ENCODE results near the gene GATAD2B.

GATAD2B gene

DNA sequence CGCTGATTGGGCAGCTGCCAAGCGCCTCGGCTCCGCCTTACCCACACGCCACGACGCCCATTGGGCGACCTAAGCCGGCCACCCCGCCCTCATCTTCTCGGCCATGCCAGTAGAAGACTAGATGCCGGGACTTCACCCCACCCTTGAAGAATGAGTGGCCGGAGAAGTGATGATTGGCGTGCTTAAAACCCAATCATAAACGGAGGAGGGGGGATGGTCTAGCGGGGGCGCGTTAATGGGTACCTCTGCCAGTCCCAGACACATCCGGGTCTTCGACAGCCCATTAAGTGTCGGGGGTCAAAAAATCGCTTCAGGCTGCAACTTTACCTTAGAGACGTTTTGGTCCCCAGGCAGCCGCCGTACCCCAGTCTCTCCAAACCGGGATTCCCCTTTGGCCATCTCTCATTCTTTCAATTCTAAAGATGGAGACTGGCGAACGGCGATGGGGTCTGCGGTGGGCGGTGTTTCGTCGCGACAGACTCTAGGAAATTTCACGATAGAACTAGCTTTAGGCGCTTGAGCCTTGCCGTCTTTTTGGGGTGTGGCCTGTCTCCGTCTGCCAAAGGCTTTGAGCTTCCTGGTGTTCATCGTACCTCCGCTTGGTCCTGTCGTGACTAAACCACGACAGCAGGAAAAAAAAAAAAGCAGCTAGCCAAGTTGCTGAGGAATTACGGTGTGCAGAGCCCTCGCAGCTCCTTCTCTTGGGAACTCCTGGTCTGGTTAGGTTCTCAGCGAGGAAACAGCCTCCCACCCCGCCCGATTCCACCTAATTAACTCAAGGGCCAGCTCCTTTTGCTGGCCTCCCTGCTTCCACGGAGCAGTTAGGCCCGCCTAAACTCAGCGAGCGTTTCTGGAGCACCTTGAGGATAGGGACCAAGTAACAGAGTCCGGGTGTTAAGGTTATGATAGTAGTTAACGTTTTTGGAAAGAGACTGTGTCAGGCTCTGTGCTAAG lies at the start of gene GATAD2B:
Gene GATAD2B, minus strand, starts transcription at position 1 of the 954 bp plus-strand sequence. CDS start 94,625 bp downstream, outside the sequence.
- DNase-seq (ENCODE audit: low spot score): peak; percentile 100

DNA sequence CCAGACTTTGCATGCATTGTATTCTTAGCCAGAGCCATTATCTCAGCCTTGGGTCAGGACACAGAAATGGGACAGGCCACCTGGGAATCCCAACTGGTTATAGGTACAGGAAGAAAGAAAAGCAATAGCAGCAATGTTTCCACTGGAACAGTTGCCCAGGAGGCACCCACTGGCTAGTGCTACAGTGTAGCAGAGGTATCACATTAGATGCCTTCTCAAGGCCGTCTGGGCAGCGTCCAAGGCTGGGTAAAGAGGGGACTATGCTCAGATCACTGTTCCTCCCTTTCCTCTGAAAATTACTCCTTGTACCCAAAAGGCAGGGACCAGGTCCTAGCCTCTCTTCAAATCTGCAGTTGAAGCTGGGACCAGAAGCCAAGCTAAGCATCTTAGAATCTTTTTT lies 47.6 kb upstream of the GATAD2B start:
- no peak for DNase-seq (ENCODE audit: low spot score)

DNA sequence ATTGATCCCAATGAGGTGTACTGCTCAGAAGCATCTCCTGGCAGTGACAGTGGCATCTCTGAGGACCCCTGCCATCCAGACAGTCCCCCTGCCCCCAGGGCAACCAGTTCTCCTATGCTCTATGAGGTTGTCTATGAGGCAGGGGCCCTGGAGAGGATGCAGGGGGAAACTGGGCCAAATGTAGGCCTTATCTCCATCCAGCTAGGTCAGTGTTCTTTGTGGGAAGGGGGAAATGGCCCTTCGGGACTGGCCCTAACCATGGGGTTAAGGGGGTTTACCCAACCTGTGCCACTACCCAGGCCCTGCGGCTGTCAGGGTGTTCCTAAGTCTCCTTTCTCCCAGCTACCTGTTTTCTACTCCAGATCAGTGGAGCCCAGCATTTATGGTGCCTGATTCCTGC lies 46.2 kb upstream of the GATAD2B start:
- no peak for DNase-seq (ENCODE audit: low spot score)

DNA sequence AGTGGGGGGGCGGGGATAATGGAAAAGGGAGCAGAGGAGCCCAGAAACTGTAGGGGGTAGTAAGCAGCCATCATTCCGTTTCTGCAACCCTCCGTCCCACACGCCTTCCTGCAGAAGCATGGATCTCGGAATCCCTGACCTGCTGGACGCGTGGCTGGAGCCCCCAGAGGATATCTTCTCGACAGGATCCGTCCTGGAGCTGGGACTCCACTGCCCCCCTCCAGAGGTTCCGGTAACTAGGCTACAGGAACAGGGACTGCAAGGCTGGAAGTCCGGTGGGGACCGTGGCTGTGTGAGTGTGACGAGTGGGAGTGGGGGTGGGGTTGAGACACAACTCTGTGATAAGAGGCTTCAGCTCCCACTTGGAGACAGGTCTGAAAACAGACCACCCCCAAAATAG lies 45.6 kb upstream of the GATAD2B start:
- no peak for DNase-seq (ENCODE audit: low spot score)

DNA sequence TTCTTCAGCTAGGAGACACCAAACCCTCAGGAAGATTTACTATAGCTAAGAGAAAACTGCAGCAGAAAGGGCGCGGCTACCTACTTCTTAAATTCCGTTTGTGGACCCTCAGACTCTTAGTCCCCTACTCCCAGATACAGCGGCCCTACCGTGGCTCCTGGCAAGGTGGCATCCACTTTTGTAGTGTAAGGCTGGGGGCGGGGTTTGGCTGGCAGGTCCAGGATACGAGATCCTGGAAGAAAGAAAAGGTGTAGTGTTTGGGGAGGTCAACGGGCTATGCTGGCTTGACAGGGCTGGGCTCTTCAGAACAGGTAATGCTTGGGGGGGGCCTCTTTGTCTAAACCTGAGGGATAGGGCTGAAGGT lies 45.2 kb upstream of the GATAD2B start:
- no peak for DNase-seq (ENCODE audit: low spot score)

DNA sequence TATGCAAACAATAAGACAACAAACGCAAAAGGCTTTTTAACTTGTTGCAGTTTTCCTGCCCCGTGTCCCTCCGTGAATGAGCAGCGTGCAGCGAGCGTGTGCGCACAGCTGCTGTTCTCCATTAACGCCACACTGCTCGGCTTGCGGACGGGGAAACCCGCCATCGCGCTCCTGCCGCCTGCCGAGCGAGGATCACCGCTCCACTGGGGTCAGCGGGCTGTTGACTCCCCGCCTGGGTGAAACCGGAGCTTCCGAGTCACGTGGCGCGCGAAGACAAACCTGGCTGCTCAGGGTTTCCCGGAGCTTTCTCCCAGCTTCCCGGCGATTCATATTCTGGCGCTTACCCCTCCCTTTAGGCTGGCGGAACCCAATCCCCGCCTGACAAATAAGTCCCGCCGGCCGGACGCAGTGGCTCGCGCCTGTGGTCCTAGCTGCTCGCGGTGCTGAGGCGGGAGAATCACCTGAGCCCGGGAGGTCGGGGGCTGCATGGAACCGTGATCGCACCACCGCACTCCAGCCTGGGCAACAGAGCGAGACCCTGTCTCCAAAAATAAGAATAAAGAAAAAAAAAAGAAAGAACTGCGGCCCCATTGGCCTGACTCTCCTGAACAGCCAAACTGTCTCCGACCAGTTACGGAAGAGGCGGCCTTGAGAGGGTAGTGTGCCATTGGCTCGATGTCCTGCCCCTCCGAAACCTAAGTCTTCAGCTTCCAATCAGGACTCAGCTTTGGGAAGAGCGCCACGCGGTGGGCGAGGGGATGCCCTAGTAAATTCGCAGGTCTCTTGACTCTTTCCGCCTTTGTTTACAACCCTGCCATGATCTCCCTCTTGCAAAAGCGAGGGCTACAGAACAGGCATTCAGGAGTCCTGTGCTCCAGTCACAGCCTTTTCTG lies 44.6 kb upstream of the GATAD2B start, which contains the start of gene CREB3L4:
Gene CREB3L4, plus strand, starts transcription at position 796 of the 893 bp plus-strand sequence. CDS start 624 bp downstream, outside the sequence.
- DNase-seq (ENCODE audit: low spot score): peak; percentile 90

DNA sequence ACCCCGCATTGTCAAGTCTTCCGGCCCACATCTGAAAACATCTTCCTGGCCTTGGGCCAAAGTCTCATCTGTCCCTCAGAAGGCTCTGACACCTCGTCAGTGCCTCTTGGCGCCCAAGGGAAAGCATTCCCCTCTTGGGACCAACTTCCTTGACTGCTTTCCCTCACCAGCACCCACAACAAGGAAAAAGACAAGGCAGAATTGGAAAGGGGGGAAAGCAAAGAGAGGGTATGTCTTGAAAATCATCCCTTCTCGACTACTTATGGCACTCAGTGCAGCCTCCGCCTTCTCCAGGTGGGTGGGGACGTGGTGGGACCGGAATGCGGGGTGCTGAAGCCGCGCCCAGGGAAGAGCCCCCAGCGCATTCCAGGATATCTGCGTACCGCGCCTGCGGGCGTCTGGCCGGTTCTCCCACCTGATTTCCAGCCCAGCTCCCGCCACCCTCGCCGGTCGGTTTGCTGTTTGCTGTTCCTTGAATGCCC lies 41.1 kb upstream of the GATAD2B start:
- DNase-seq (ENCODE audit: low spot score): no peak

DNA sequence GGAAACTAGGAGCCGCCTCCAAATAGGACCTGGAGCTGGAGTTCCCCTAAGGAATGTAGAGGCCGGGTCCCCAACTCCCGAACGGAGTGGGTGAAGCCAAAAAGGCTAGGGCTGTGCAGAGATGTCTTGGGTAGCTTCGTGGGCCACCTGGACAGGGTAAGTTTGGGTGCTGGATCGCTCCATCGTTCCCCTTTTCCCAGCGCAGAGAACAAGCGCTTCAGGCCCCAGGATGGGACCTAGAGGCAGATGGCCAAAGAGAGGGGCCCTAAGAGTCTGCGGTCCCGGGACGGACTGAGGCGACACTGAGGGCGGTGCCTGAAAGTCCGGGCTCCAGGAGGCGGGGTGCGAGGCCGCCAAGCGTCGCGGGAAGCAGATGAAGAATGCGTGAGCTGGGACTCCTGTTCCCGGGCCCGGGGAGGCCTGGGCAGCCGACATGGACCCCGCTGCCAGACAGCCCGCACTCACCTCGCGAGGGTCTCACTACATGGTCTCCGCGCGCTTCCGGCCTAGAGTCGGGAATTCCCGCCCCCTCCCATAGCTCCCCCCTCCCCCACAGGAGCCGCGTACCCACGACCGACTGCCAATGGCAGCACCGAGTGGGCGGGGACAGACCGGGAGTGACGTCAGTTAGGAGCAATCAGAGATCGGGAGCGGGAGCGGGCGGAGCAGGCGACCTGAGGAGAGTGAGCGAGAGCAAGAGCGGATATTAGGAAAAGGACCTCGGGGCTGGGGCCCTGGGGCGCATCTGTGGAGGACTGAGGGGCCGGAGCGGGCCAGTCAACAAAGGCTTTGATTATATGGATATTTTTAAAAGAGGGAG lies 40.5 kb upstream of the GATAD2B start, which contains the start of gene SLC39A1:
Gene SLC39A1, minus strand, starts transcription at position 508 of the 820 bp plus-strand sequence. CDS start 822 bp downstream, outside the sequence.
- DNase-seq (ENCODE audit: low spot score): peak; percentile 92

DNA sequence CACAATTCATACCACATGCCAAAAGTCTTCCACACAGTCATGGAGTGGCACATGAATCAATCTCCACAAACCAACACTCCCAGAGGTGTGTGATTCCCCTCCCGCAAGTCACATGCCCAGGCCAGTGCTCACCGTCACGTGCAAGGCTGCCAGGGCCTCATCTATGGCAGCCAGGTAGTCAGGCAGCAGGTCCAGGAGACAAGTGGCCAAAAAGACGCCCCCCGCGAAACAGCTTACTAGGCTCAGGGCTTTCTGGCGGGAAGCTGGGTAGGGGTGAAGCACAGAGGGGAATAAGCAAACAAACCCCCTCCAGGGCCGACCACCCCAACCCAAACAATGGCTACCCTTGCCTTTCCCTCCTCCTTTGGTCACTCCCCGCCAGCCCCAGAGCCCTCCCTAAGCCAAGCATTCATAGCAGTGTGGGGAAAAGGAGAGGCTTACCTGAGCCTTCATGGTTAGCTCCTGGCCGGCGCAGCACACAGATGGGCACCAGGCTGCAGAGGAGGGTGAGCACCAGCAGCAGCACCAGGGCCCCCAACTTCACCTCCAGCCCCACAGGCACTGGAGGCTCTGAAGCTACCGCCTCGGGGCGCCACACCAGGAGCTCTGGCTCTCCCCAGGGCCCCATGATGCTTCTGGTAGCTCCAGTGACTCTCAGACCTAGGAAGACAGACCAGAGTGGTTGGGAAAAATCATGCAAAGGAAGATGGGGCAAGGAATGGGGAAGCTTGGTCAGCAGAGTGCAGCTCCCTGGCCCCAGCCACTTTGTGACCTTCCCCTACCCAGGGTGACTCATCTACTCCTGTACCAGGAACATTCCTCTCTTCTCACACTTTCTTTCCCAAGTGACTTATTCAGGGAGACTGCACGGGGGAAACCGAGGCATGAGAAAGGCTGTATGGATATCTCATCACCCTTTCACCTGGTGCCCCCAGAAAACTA lies 39.6 kb upstream of the GATAD2B start:
- DNase-seq (ENCODE audit: low spot score): no peak

DNA sequence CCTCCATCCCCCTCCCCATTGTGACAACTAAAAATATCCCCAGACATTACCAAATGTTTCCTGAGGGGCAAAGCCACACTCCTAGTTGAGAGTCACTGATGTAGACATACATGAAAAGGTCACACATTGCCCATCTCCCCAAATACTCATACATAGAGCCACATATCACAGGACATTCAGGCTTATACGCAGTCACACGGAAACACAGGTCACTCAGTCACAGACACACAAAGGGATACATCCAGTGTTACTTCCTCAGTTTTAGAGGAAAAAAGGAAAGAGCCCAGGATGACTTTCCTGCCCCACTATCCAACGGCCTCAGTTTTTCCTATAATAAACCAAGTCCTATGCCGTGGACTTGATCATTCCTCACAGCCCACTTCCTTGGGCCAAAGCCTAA lies 38.6 kb upstream of the GATAD2B start:
- DNase-seq (ENCODE audit: low spot score): no peak

DNA sequence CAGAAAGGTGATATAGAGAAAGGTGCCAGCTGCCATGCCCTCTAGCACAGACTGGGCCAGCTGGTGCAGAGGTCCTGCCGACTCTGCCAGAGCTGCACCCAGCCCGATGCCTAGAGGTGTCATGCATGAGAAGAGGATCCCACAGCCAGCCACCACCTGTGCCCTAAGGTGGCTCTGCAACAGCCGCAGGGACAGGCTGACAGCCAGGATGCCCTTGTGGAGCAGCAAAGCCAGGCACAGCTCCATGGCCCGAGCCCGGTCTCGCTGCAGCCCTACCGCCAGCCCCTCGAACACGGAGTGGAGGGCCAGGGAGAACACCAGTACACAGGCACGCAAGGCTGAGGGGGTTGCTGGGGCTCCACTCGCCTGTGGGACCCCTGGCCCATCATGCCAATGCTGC lies 37.4 kb upstream of the GATAD2B start:
- DNase-seq (ENCODE audit: low spot score): no peak

DNA sequence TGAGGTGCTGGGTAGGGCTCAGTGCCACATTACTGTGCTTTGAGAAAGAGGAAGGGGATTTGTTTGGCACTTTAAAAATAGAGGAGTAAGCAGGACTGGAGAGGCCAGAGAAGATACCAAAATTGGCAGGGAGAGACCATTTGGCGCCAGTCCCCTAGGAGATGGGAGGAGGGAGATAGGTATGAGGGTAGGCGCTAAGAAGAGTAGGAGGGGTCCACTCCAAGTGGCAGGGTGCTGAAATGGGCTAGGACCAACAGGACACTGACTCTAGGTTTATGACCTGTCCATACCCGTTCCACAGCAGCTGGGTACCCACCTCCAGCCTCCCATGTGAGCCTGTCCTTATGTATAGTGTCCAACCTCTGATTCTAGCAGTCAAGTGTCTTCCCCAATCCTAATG lies 36.7 kb upstream of the GATAD2B start:
- DNase-seq (ENCODE audit: low spot score): no peak

DNA sequence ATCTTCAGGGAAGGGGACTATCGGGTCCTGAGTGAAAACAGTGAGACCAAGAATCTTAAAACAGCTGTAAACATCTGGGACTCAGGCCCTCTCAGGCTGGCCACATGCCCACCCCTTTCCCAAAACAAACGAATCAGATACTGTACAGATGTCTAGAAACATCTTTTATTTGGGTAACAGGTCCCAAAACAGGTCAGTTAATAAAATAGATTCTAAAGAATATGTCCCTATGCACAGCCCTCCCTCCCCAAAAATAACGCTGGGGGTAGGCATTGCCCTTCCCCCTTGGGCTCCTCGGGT lies 36.1 kb upstream of the GATAD2B start:
- DNase-seq (ENCODE audit: low spot score): no peak

DNA sequence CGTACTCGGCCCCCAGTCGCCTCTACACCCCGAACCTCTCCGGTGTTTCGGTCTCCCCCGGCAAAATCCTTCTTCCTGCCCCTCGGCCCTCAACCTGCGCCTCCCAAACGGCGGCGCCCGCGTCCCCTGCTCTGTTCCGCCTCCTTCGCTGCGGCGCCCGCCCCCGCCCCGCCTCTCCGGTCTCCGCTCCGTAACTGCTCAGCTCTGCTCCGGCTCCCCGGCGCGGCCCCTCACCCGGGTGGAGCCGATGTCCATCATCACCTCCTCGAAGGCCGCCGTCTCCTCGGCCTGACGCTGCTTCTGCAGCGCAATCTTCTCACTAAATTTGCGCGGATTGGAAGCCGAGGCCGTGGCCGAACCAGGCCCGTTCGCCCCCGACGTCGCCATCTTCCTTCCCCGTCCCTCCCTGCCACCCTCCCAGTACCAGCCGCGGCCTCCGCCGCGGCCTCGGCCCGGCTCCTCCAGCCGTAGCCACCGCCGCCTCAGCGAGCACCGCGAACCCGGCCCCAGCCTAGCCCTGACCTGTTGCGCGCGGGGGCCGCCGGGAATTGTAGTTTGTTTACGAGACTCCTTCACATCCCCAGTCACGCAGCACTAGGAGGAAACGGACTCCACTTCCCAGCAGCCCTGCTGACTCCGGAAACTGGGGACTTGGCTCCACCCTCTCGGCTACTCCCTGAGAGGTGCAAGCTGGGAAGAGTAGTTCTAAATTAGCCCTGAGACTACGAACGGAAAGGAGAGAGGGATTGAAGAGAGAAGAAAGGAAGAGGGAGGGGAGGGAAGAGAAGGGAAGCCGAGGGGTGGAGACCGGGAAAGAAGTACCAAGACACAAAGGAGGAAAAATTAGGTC lies 35.6 kb upstream of the GATAD2B start, which contains the start of gene CRTC2:
Gene CRTC2, minus strand, starts transcription at position 502 of the 850 bp plus-strand sequence. Its CDS starts 115 bp downstream, at position 387.
- DNase-seq (ENCODE audit: low spot score): peak; percentile 98

DNA sequence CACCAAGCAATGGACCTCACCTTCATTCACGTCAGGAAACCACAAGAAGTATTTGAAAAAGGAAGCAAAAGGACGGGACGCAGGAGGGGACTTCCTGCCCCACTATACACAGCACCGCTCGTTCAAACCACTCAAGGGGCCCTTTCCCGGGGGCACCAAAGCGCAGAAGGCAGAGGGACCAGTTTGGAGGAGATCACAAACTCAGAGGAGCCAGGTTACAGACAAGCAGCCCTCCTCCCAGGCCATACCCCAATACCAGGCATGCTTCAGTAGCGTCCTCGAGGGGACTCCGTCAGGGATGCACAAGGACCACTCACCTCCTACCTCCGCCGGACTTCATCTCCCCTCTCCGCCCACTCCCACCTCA lies 35.0 kb upstream of the GATAD2B start:
- peak; percentile 31 for DNase-seq (ENCODE audit: low spot score)

DNA sequence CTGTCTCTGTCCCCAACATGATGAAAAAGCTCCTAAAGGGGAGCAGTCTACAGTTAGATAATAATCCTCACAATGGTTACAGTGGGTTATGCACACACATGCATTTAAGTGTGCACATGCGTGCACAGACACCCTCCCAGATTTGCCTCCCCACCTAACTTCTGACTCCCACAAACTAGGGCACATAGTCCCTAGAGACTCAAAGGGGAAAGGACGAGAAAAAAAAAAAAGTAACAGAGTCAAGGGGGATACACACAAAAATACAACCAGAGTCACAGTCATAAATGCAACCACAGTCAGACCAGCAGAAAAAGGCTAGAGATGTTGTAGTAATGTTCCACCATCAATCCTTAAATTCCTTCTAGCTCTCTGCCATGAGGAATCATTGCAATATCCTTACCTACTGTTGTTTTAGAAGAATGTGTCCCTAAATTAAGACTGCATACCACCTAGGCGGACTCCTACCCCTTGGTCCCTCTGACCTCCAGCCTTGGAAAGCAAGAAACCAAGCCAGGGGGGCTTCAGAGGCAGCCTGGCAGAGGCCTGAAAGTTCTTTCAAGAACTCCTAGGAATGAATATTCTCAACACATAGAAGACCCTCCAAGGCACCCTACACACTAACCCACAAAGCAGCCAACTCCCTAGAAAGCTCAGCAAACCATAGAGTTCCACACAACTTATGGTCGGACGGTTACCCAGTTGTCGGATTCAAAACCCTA lies 34.4 kb upstream of the GATAD2B start:
- DNase-seq (ENCODE audit: low spot score): no peak

DNA sequence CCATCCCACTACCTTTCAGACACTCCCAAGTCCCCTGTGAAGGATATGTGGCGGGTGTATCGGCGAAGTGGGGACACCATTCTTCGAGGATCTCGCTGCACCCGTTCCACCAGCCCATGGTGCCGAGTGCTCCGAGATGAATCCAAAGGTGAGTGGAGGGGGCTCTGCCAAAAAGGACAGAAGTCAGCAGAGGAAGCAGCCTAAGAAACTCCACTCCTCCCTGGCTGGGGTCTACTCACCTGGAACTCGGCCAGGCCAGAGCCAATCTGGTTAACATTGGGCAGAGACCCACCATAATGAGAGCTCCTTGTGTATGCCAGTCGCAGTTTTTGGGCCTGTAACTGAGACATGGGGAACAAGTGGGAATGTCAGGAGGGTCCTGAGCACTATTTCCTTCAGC lies 32.1 kb upstream of the GATAD2B start:
- DNase-seq (ENCODE audit: low spot score): no peak

DNA sequence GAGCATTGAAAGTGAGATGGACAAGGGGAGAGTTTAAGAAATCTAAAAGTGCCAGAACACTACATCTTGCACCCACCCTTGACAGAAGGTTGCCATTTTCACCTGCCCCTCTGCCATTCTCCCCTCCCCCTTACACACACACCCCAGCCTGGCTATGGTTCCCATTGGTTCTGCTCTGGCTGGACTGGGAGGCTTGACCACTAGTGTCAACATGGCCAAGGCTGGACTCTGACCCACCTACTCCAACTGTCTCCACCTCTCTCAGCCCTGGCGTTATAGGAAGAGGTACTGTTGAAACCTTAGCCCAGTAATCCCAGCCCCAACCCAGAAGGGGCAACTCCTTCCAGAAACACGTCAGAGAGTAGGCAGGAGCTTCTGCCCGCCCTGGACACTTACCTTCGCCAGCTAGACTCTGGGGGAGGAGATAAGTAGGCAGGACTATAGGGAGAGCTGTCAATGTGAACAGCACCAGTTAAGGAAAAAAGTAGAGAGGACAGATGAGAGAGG lies 31.1 kb upstream of the GATAD2B start:
- no peak for DNase-seq (ENCODE audit: low spot score)

DNA sequence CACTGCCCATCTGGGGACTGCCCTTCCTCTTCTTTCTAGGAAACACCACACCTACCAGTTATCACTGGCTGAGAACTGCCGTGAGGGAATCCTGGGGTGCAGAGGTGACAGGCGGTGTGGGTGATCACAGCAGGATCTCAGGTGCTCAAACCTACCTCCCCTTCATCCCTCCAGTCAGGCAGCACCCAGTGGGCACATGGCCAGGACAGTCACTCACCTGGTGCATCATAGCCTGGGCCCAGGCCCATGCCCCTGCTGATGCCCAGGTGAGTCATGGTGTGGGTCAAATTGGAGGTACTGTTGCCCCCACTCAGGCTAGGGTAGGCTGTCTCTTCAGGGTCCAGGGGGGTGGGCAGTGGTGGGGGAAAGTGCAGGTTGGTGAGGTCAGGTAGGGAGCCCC lies 29.0 kb upstream of the GATAD2B start:
- DNase-seq (ENCODE audit: low spot score): no peak

Measured in CD4-positive, alpha-beta T cell treated with Interleukin-2 at 100 ng/mL for 4 hours (primary cell).